Hepatocyte (in vitro differentiated cells): ENCODE results near the gene CORO2B. TPM values are rescaled to one million over a fixed set of nuclear protein-coding genes. Genes with fewer than 3 reads are reported as not detected.

Experiments
- DNase-seq: peaks from one replicate; pipeline ENCODE4 v3.0.0-alpha.2; 2016; ENCODE audit warnings: low spot score
- H2AFZ ChIP-seq: fragments of 200-600 bp; sonication (generic); 2 replicates; pipeline ENCODE4 v1.6.0; 2016; ENCODE audit warnings: antibody characterized with exemption, mild to moderate bottlenecking
- H3K27ac ChIP-seq: fragments of 200-600 bp; sonication (generic); 2 replicates; pipeline ENCODE4 v1.5.1; 2016; ENCODE audit warnings: mild to moderate bottlenecking
- H3K27me3 ChIP-seq: fragments of 200-600 bp; sonication (generic); 2 replicates; pipeline ENCODE4 v1.6.1; 2016
- H3K36me3 ChIP-seq: fragments of 200-600 bp; sonication (generic); replicated peaks from 2 replicates; pipeline ENCODE4 v1.5.1; 2016; ENCODE audit warnings: low read depth; ENCODE audit not compliant: insufficient read depth
- H3K4me1 ChIP-seq: fragments of 200-600 bp; sonication (generic); 2 replicates; pipeline ENCODE4 v1.5.1; 2016; ENCODE audit warnings: mild to moderate bottlenecking, moderate library complexity; ENCODE audit not compliant: insufficient read depth
- H3K4me2 ChIP-seq: fragments of 200-600 bp; sonication (generic); 2 replicates; pipeline ENCODE4 v1.6.0; 2016
- H3K4me3 ChIP-seq: fragments of 200-600 bp; sonication (generic); 2 replicates; pipeline ENCODE4 v1.5.1; 2016; ENCODE audit warnings: mild to moderate bottlenecking
- H3K79me2 ChIP-seq: fragments of 200-600 bp; sonication (generic); 2 replicates; pipeline ENCODE4 v1.6.0; 2017; ENCODE audit warnings: mild to moderate bottlenecking
- H3K9me2 ChIP-seq: fragments of 200-600 bp; sonication (generic); replicated peaks from 2 replicates; pipeline ENCODE4 v1.6.0; 2017; ENCODE audit warnings: mild to moderate bottlenecking; ENCODE audit not compliant: insufficient read depth
- H3K9me3 ChIP-seq: fragments of 200-600 bp; sonication (generic); 2 replicates; pipeline ENCODE4 v1.5.1; 2016; ENCODE audit warnings: low read depth, mild to moderate bottlenecking
- H4K20me1 ChIP-seq: fragments of 200-600 bp; sonication (generic); 2 replicates; pipeline ENCODE4 v1.6.0; 2016; ENCODE audit warnings: mild to moderate bottlenecking; ENCODE audit not compliant: insufficient read depth, poor library complexity, severe bottlenecking
- CTCF ChIP-seq: fragments of 200-600 bp; sonication (generic); IDR thresholded peaks from 2 replicates; pipeline ENCODE4 v1.5.1; 2016; ENCODE audit warnings: antibody characterized with exemption, mild to moderate bottlenecking; ENCODE audit not compliant: poor library complexity
- EZH2 ChIP-seq: fragments of 200-600 bp; sonication (generic); IDR thresholded peaks from 2 replicates; pipeline ENCODE4 v1.6.1; 2016; ENCODE audit warnings: antibody characterized with exemption, mild to moderate bottlenecking, borderline replicate concordance
- EZH2phosphoT487 ChIP-seq: fragments of 200-600 bp; sonication (generic); IDR thresholded peaks from one replicate; pipeline ENCODE4 v1.6.1; 2018; ENCODE audit warnings: antibody characterized with exemption, mild to moderate bottlenecking, low read depth, moderate library complexity; ENCODE audit not compliant: unreplicated experiment, severe bottlenecking
- WGBS: methylation state at CpG from one replicate; pipeline ENCODE4 v1.1.6; 2016; ENCODE audit warnings: low lambda C conversion rate; ENCODE audit errors: missing lambda C conversion rate; 5-methylcytosine and 5-hydroxymethylcytosine counted together
- polyA plus RNA-seq: library from polyadenylated mRNA; unstranded; fragments of >200 nt; fragmentation: Nextera tagmentation; extraction: Ambion mirVana; gene quantifications from 2 replicates; pipeline ENCODE4 v1.2.1, GENCODE V29; 2016
- total RNA-seq: library from RNA; depleted of rRNA; stranded (reverse); fragments of >200 nt; gene quantifications from 2 replicates; pipeline ENCODE4 v1.2.3, GENCODE V29; 2014

Gene CORO2B
- total and polyA plus RNA-seq, 2 experiments from 2014 or later: 2.9 to 5.1 TPM

- H3K4me3 ChIP-seq: no peak overlapping the region
- no peaks in the 10 kb centered on the region for H4K20me1 ChIP-seq
- no peaks in the 10 kb centered on the region for H3K79me2 ChIP-seq
- H3K4me1 ChIP-seq: peaks cover 4% of the 10 kb centered on the region
- DNase-seq: no peak
- no peak overlapping the region for H3K27ac ChIP-seq
- H3K36me3 ChIP-seq: no peaks in the 10 kb centered on the region
- no peaks in the 10 kb centered on the region for H3K9me3 ChIP-seq
- WGBS: 80% methylated on average over 8 of the region's 8 CpGs
- TF ChIP-seq EZH2phosphoT487: no peak
- TF ChIP-seq EZH2: no peak
- no peak for TF ChIP-seq CTCF
- H2AFZ ChIP-seq: no peak overlapping the region
- H3K27me3 ChIP-seq: no peaks in the 10 kb centered on the region
- no peak overlapping the region for H3K4me2 ChIP-seq
- no peaks in the 10 kb centered on the region for H3K9me2 ChIP-seq
These were observed 50.9 kb downstream of the CORO2B start for GRCh38 chr15:68629519-68630210.

- Histone ChIP-seq H3K36me3 (no peaks in the 10 kb centered on the region), H2AFZ (no peak overlapping the region), H3K27me3 (no peaks in the 10 kb centered on the region), H3K4me2 (no peak overlapping the region), H4K20me1 (no peaks in the 10 kb centered on the region), H3K4me1 (peaks cover 4% of the 10 kb centered on the region), H3K79me2 (no peaks in the 10 kb centered on the region), H3K9me2 (no peaks in the 10 kb centered on the region), H3K4me3 (no peak overlapping the region), H3K27ac (no peak overlapping the region), H3K9me3 (no peaks in the 10 kb centered on the region)
- TF ChIP-seq EZH2 (no peak), EZH2phosphoT487 (no peak), CTCF (no peak)
- 94% methylated on average over 9 of the region's 9 CpGs for WGBS
- no peak for DNase-seq
These were observed 51.4 kb downstream of the CORO2B start for GRCh38 chr15:68630211-68630555.

DNA sequence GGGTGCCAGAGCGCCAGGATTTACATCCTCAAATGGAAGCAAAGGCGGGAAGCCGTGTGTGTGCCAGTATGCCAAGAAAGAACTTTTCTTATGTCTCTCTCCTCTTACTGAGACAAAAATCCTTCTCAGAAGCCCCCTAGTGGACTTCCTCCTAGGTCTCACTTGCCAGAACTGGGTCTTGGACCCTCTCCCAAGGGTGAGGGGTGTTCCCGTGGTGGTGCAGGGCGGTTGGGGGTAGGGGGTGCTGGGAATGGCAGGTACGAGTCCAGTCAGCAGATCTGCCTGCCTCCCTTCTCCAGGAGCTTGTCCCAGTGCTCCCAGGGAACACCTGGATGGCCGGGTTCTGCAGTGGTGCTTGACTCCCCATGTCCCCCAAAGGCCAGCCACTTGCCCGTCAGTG lies 52.0 kb downstream of the CORO2B start:
- Histone ChIP-seq H3K9me2 (no peaks in the 10 kb centered on the region), H2AFZ (no peak overlapping the region)
- 92% methylated on average over 5 of the region's 8 CpGs for WGBS

More for the DNA sequence above, 52.0 kb downstream of the CORO2B start:
- TF ChIP-seq EZH2phosphoT487 (no peak), EZH2 (no peak), CTCF (no peak)
- Histone ChIP-seq H3K4me3 (no peak overlapping the region), H4K20me1 (no peaks in the 10 kb centered on the region), H3K27me3 (no peaks in the 10 kb centered on the region), H3K36me3 (no peaks in the 10 kb centered on the region), H3K4me2 (no peak overlapping the region), H3K4me1 (peaks cover 4% of the 10 kb centered on the region), H3K27ac (no peak overlapping the region), H3K9me3 (no peaks in the 10 kb centered on the region), H3K79me2 (no peaks in the 10 kb centered on the region)
- DNase-seq: no peak
